K562 (cell line): Measurements from ENCODE around the gene DAGLB. TPM values are rescaled to one million over a fixed set of nuclear protein-coding genes. Genes with fewer than 3 reads are reported as not detected.
A peak's percentile ranks its signal among the peaks of the same experiment; 100 is the strongest.

Experiments used
- ATAC-seq: fragments of 200-7000 bp; cut with Tn5 transposase; 3 replicates; pipeline ENCODE4 v1.9.1; 2020; ENCODE audit warnings: moderate library complexity
- BruUV-seq: library from RNA; stranded (reverse); fragments of 400-500 nt; replicated peaks from 2 replicates; lab custom pipeline; 2021; lab: Mats Ljungman, UMichigan
- CTCF ChIA-PET: fragments of 300-600 bp; formaldehyde crosslinking; extraction: SDS; loops from one replicate; lab custom pipeline; 2021; ENCODE audit warnings: low intra/inter-chr PET ratio; lab: Yijun Ruan, JAX
- POLR2A ChIA-PET: fragments of 300-600, 350-650 bp; sonication (Branson Sonifier 250); formaldehyde crosslinking; extraction: SDS; loops from one replicate; lab custom pipeline; 2021; ENCODE audit warnings: antibody characterized with exemption, inconsistent platforms; lab: Yijun Ruan, JAX
- DNase-seq, 4 experiments: peaks; one replicate each; pipeline versions ENCODE4 v3.0.0 to v3.0.0-alpha.2; 2011 to 2018; ENCODE audit warnings: low spot score in 3 of 4, mixed read lengths in 3 of 4; ENCODE audit errors: extremely low read depth in 1 of 4
- FAIRE-seq: peaks from 2 replicates; lab custom pipeline; 2011; peaks lifted over from hg19 to GRCh38; lab: Jason Lieb, UNC
- H2AFZ ChIP-seq: 2 replicates; pipeline ENCODE4 v1.6.0; 2011; ENCODE audit warnings: low read depth, low read length, control low read depth, inconsistent platforms
- H3K27ac ChIP-seq: fragments of 200-600 bp; 3 replicates; pipeline ENCODE4 v1.8.0; 2011; ENCODE audit warnings: low read depth, mild to moderate bottlenecking, control low read depth, inconsistent platforms, low read length, moderate library complexity, mixed read lengths; ENCODE audit errors: extremely low read depth
- H3K27me3 ChIP-seq, 2 experiments: fragments of 300-600 bp in 1 of 2; 2 replicates in 1 of 2; 3 replicates in 1 of 2; pipeline versions ENCODE4 v1.6.0 to v1.8.0; 2011; ENCODE audit warnings: inconsistent platforms in 2 of 2, low read length in 2 of 2, mild to moderate bottlenecking in 1 of 2, mixed read lengths in 1 of 2, moderate library complexity in 1 of 2; ENCODE audit not compliant: control insufficient read depth in 2 of 2, insufficient read depth in 2 of 2
- H3K36me3 ChIP-seq: fragments of 300-600 bp; 3 replicates; pipeline ENCODE4 v1.8.0; 2011; ENCODE audit warnings: mild to moderate bottlenecking, low read length, inconsistent platforms; ENCODE audit not compliant: control insufficient read depth, insufficient read depth
- H3K4me1 ChIP-seq, 2 experiments: fragments of 200-600 bp in 1 of 2; replicated peaks in 1 of 2; 2 replicates in 1 of 2; 3 replicates in 1 of 2; pipeline versions ENCODE4 v1.5.1 to v1.8.0; 2011; ENCODE audit warnings: inconsistent platforms in 2 of 2, low read length in 2 of 2, mild to moderate bottlenecking in 1 of 2, mixed read lengths in 1 of 2, moderate library complexity in 1 of 2; ENCODE audit not compliant: control insufficient read depth in 2 of 2, insufficient read depth in 2 of 2
- H3K4me2 ChIP-seq: 2 replicates; pipeline ENCODE4 v1.6.1; 2011; ENCODE audit warnings: low read length, control low read depth, inconsistent platforms, mixed read lengths; ENCODE audit not compliant: insufficient read depth
- H3K4me3 ChIP-seq: fragments of 200-600 bp; sonication (generic), shearing (Covaris generic); 2 replicates; pipeline ENCODE4 v1.5.1; 2016; ENCODE audit warnings: control low read depth, inconsistent platforms
- H3K79me2 ChIP-seq: fragments of 200-600 bp; 3 replicates; pipeline ENCODE4 v1.8.0; 2011; ENCODE audit warnings: low read length, inconsistent platforms; ENCODE audit not compliant: control insufficient read depth, insufficient read depth
- H3K9ac ChIP-seq, 2 experiments: 2 replicates each; pipeline versions ENCODE4 v1.6.0 to v1.6.1; 2011; ENCODE audit warnings: low read depth in 2 of 2, low read length in 2 of 2, control low read depth in 1 of 2, inconsistent platforms in 1 of 2, mild to moderate bottlenecking in 1 of 2, mixed read lengths in 1 of 2; ENCODE audit not compliant: insufficient read depth in 1 of 2
- H3K9me1 ChIP-seq: one replicate; pipeline ENCODE4 v1.6.0; 2011; ENCODE audit warnings: inconsistent platforms, mild to moderate bottlenecking, low read length, moderate library complexity; ENCODE audit not compliant: control insufficient read depth, insufficient read depth
- H3K9me3 ChIP-seq: replicated peaks from 2 replicates; pipeline ENCODE4 v1.5.1; 2011; ENCODE audit warnings: low read depth, low read length, inconsistent platforms; ENCODE audit not compliant: control insufficient read depth, insufficient read depth
- H4K20me1 ChIP-seq: replicated peaks from 2 replicates; pipeline ENCODE4 v1.6.1; 2011; ENCODE audit warnings: low read length, inconsistent platforms, mixed read lengths; ENCODE audit not compliant: control insufficient read depth, insufficient read depth
- ATF3 ChIP-seq, 2 experiments: fragments of 450-650 bp in 1 of 2; sonication (generic) in 1 of 2; formaldehyde crosslinking in 1 of 2; IDR thresholded peaks in 1 of 2; conservative IDR thresholded peaks in 1 of 2; 2 replicates each; pipeline versions ENCODE4 v1.6.1 to v1.8.1; 2016 to 2023; ENCODE audit warnings: mild to moderate bottlenecking in 2 of 2, moderate library complexity in 2 of 2, inconsistent platforms in 1 of 2, missing genetic modification reagents in 1 of 2
- HDAC2 ChIP-seq: fragments of 450-650 bp; IDR thresholded peaks from 2 replicates; pipeline ENCODE4 v1.6.1; 2016; ENCODE audit warnings: mild to moderate bottlenecking
- POLR2B ChIP-seq: fragments of 450-650 bp; IDR thresholded peaks from 2 replicates; pipeline ENCODE4 v1.6.1; 2018; ENCODE audit warnings: low read depth; ENCODE audit not compliant: partially characterized antibody
- SMAD1 ChIP-seq: fragments of 150-350 bp; IDR thresholded peaks from 2 replicates; pipeline ENCODE4 v1.6.1; 2014; ENCODE audit warnings: low read length, low read depth; ENCODE audit not compliant: partially characterized antibody
- WHSC1 ChIP-seq: IDR thresholded peaks from one replicate; pipeline ENCODE4 v1.6.1; 2012; ENCODE audit warnings: low read length, control low read depth, inconsistent platforms
- ZNF140 ChIP-seq: fragments of 250-450 bp; sonication (Bioruptor Pico); IDR thresholded peaks from 2 replicates; pipeline ENCODE4 v1.8.0; 2021; ENCODE audit warnings: moderate library complexity, mild to moderate bottlenecking, inconsistent platforms
- WGBS: fragments of 100-300 bp; shearing (Covaris generic); methylation state at CpG from one replicate; pipeline ENCODE4 v1.1.6; 2016; ENCODE audit warnings: low coverage, mixed read lengths; ENCODE audit not compliant: insufficient coverage; ENCODE audit errors: missing lambda C conversion rate; 5-methylcytosine and 5-hydroxymethylcytosine counted together
- in situ Hi-C: fragments of 300-500 bp; cut with MboI; formaldehyde crosslinking; loops from 4 replicates; pipeline ENCODE4 v1.15.0; 2018; ENCODE audit warnings: inconsistent platforms, mixed read lengths
- intact Hi-C: fragments of 100-400 bp; cut with micrococcal nuclease; formaldehyde crosslinking; loops from 2 replicates; pipeline ENCODE4 v1.14.2; 2022
- polyA plus RNA-seq, 8 experiments: library from polyadenylated mRNA; depleted of rRNA in 4 of 8; stranded (reverse) in 5 of 8; unstranded in 3 of 8; fragments of >200 nt; fragmentation: Nextera tagmentation in 2 of 8; fragmentation: Illumina TruSeq in 1 of 8; extraction: Ambion mirVana in 2 of 8; extraction: Trizol in 1 of 8; gene quantifications; 2 replicates each; pipeline versions ENCODE4 v1.2.1 to v1.2.3, GENCODE V29; 2011 to 2014; ENCODE audit warnings: inconsistent platforms in 1 of 8, missing spikeins in 1 of 8
- total RNA-seq, 7 experiments: library from RNA; depleted of rRNA in 6 of 7; stranded (reverse); fragments of >200 nt in 6 of 7; fragmentation: Illumina TruSeq in 2 of 7; extraction: Trizol in 2 of 7; gene quantifications; 2 replicates each; pipeline versions ENCODE4 v1.2.1 to v1.2.3, GENCODE V29; 2011 to 2021; ENCODE audit warnings: low replicate concordance in 1 of 7
- TF ChIP-seq, protein P1 (sequence below): IDR thresholded peaks from 2 replicates; pipeline ENCODE4 v1.6.1; 2016; ENCODE audit warnings: missing genetic modification characterization, missing compliant biosample characterization

DAGLB gene
- total and polyA plus RNA-seq, 9 of the 15 experiments (the other 6 are each of a cell fraction or from before 2014, with no cell fraction given) = 0.92 to 16.4 (median 9.3) TPM

DNA sequence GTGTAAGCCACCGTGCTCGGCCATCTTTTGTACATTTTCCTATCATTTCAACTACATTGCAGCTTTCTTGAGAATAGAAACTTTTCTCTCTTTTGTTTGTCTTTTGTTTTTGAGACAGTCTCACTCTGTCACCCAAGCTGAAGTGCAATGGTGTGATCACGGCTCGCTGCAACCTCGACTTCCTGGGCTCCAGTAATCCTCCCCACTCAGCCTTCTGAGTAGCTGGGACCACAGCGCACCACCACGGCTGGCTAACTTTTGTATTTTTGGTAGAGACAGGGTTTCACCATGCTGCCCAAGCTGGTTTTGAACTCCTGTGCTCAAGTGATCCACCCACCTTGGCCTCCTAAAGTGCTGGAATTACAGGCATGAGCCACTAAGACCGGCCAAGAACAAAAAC lies 31.3 kb upstream of the DAGLB start (continued):
- TF ChIP-seq, protein P1, sequence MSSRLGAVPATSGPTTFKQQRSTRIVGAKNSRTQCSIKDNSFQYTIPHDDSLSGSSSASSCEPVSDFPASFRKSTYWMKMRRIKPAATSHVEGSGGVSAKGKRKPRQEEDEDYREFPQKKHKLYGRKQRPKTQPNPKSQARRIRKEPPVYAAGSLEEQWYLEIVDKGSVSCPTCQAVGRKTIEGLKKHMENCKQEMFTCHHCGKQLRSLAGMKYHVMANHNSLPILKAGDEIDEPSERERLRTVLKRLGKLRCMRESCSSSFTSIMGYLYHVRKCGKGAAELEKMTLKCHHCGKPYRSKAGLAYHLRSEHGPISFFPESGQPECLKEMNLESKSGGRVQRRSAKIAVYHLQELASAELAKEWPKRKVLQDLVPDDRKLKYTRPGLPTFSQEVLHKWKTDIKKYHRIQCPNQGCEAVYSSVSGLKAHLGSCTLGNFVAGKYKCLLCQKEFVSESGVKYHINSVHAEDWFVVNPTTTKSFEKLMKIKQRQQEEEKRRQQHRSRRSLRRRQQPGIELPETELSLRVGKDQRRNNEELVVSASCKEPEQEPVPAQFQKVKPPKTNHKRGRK (tag) = no peak
- no peak for TF ChIP-seq HDAC2
- TF ChIP-seq, all 486 proteins: peak for 0

GRCh38 chr7:6478186-6478585 lies 30.4 kb upstream of the DAGLB start:
- WGBS = 87% methylated on average over 7 of the region's 7 CpGs
- ATAC-seq (no peak), DNase-seq (no peak), FAIRE-seq (no peak)
- Histone ChIP-seq H3K4me3 (no peak overlapping the region), H3K27me3 (no peaks in the 10 kb centered on the region), H3K79me2 (peaks cover 98% of the 10 kb centered on the region), H4K20me1 (peaks cover 66% of the 10 kb centered on the region), H3K27ac (no peak overlapping the region), H3K9ac (no peak overlapping the region), H3K4me1 (peaks cover 4 to 14% of the 10 kb centered on the region in 2 experiments; a peak in 4 of 5 replicates), H3K4me2 (no peak overlapping the region), H3K9me3 (no peaks in the 10 kb centered on the region), H3K9me1 (peaks cover 10% of the 10 kb centered on the region), H2AFZ (no peak overlapping the region), H3K36me3 (peaks cover 82% of the 10 kb centered on the region)
- intact Hi-C loops (no loop called here), in situ Hi-C loops (no loop called here)
- CTCF ChIA-PET = no interaction called here
- POLR2A ChIA-PET = interaction anchor here (1.1 to 4.2 kb wide), 3 partner anchors 12 to 87 kb away, joined by 3 to 16 read pairs (median 10); no protein-coding TSS in a partner anchor
- TF ChIP-seq WHSC1 (no peak), POLR2B (peak; percentile 42), SMAD1 (no peak), ATF3 (IDR thresholded peaks at IDR 0.05) (no peak), ATF3 (CRISPR knock-in tag; conservative IDR thresholded peaks at IDR 0.05) (no peak), ZNF140 (CRISPR knock-in tag) (no peak)
- BruUV-seq = no TSS peak
